Measurements from ENCODE around the gene FLNB.

- TF ChIP-seq ZNF292 (tag by site-specific recombination; IDR thresholded peaks at IDR 0.05; ENCODE audit: borderline replicate concordance, low read depth), result no peak
- no peak for TF ChIP-seq ZNF211 (tag by site-specific recombination; IDR thresholded peaks at IDR 0.05; ENCODE audit: low read depth)
- TF ChIP-seq KLF9 (tag by site-specific recombination; IDR thresholded peaks at IDR 0.05; ENCODE audit: low read depth), result no peak
- TF ChIP-seq ZNF510 (tag by site-specific recombination; IDR thresholded peaks at IDR 0.05; ENCODE audit: insufficient replicate concordance), result no peak
Observed at GRCh38 chr3:58144478-58145325, 136.5 kb downstream of the FLNB start.

Data from HEK293 (cell line).